Measurements from ENCODE around the gene CAMKK1. TPM values are rescaled to one million over a fixed set of nuclear protein-coding genes. Genes with fewer than 3 reads are reported as not detected.
"Not testable (repeated sequence)": the region's sequence is repeated elsewhere in the genome, so short reads cannot be mapped to it uniquely, and the experiment has no call there.

CAMKK1 gene
- total and polyA plus RNA-seq, 2 donors = 4.9 to 10.8 TPM

- WGBS = 66% methylated on average over 9 of the region's 9 CpGs
- Histone ChIP-seq H3K9me3 (ENCODE audit: control insufficient read depth in 2 of 2, insufficient read depth in 1 of 2, low read length in 1 of 2) (peaks cover 0 to 5% of the 10 kb centered on the region in 2 donors), H3K36me3 (ENCODE audit: control insufficient read depth in 2 of 2, insufficient read depth in 2 of 2, low read length in 1 of 2) (peaks cover 6 to 10% of the 10 kb centered on the region in 2 donors), H3K4me3 (ENCODE audit: low read length in 2 of 2) (no peak overlapping the region), H3K27ac (ENCODE audit: low read depth in 1 of 2, low read length in 1 of 2) (no peak overlapping the region), H3K27me3 (ENCODE audit: control insufficient read depth in 2 of 2, insufficient read depth in 1 of 2, low read length in 1 of 2) (peaks cover 0 to 9% of the 10 kb centered on the region in 2 donors), H3K4me1 (ENCODE audit: control insufficient read depth in 2 of 2, insufficient read depth in 2 of 2, low read length in 2 of 2) (peaks cover 4 to 24% of the 10 kb centered on the region in 2 donors)
- no peak for DNase-seq (ENCODE audit: low read depth in 6 of 9, low spot score in 9 of 9)
Observed at GRCh38 chr17:3848229-3848835, 44.5 kb downstream of the CAMKK1 start.

GRCh38 chr17:3847165-3847670 is 45.6 kb downstream of the CAMKK1 start:
- H3K9me3 ChIP-seq (ENCODE audit: control insufficient read depth in 2 of 2, insufficient read depth in 1 of 2, low read length in 1 of 2) = peaks cover 0 to 5% of the 10 kb centered on the region in 2 donors
- WGBS = 99% methylated on average over 9 of the region's 9 CpGs
- H3K36me3 ChIP-seq (ENCODE audit: control insufficient read depth in 2 of 2, insufficient read depth in 2 of 2, low read length in 1 of 2) = peaks cover 16 to 21% of the 10 kb centered on the region in 2 donors
- peaks cover 0 to 7% of the 10 kb centered on the region in 2 donors for H3K27me3 ChIP-seq (ENCODE audit: control insufficient read depth in 2 of 2, insufficient read depth in 1 of 2, low read length in 1 of 2)
- H3K4me1 ChIP-seq (ENCODE audit: control insufficient read depth in 2 of 2, insufficient read depth in 2 of 2, low read length in 2 of 2) = peaks cover 4 to 24% of the 10 kb centered on the region in 2 donors
- H3K27ac ChIP-seq (ENCODE audit: low read depth in 1 of 2, low read length in 1 of 2) = no peak overlapping the region
- DNase-seq (ENCODE audit: low read depth in 6 of 9, low spot score in 9 of 9) = no peak
- H3K4me3 ChIP-seq (ENCODE audit: low read length in 2 of 2) = no peak overlapping the region

GRCh38 chr17:3846437-3847164 is 46.3 kb downstream of the CAMKK1 start:
- H3K27ac ChIP-seq (ENCODE audit: low read depth in 1 of 2, low read length in 1 of 2) = no peak overlapping the region
- peaks cover 0 to 5% of the 10 kb centered on the region in 2 donors for H3K9me3 ChIP-seq (ENCODE audit: control insufficient read depth in 2 of 2, insufficient read depth in 1 of 2, low read length in 1 of 2)
- H3K4me1 ChIP-seq (ENCODE audit: control insufficient read depth in 2 of 2, insufficient read depth in 2 of 2, low read length in 2 of 2) = peaks cover 4 to 24% of the 10 kb centered on the region in 2 donors
- DNase-seq (ENCODE audit: low read depth in 6 of 9, low spot score in 9 of 9) = no peak
- peaks cover 0 to 7% of the 10 kb centered on the region in 2 donors for H3K27me3 ChIP-seq (ENCODE audit: control insufficient read depth in 2 of 2, insufficient read depth in 1 of 2, low read length in 1 of 2)
- WGBS = 52% methylated on average over 17 of the region's 17 CpGs
- peaks cover 20 to 25% of the 10 kb centered on the region in 2 donors for H3K36me3 ChIP-seq (ENCODE audit: control insufficient read depth in 2 of 2, insufficient read depth in 2 of 2, low read length in 1 of 2)
- H3K4me3 ChIP-seq (ENCODE audit: low read length in 2 of 2) = peak overlapping the region in 1 of 2 donors; percentile 98

- peaks cover 23 to 32% of the 10 kb centered on the region in 2 donors for H3K36me3 ChIP-seq (ENCODE audit: control insufficient read depth in 2 of 2, insufficient read depth in 2 of 2, low read length in 1 of 2)
- H3K4me1 ChIP-seq (ENCODE audit: control insufficient read depth in 2 of 2, insufficient read depth in 2 of 2, low read length in 2 of 2) = peaks cover 4 to 24% of the 10 kb centered on the region in 2 donors
- peak within 1 kb of the TSS; percentile 71 to 89 for H3K27ac ChIP-seq (ENCODE audit: low read depth in 1 of 2, low read length in 1 of 2)
- peak; percentile 74 to 97 (median 93) for DNase-seq (ENCODE audit: low read depth in 6 of 9, low spot score in 9 of 9)
- H3K4me3 ChIP-seq (ENCODE audit: low read length in 2 of 2) = peak within 1 kb of the TSS; percentile 98
- peaks cover 0 to 7% of the 10 kb centered on the region in 2 donors for H3K27me3 ChIP-seq (ENCODE audit: control insufficient read depth in 2 of 2, insufficient read depth in 1 of 2, low read length in 1 of 2)
- peaks cover 0 to 5% of the 10 kb centered on the region in 2 donors for H3K9me3 ChIP-seq (ENCODE audit: control insufficient read depth in 2 of 2, insufficient read depth in 1 of 2, low read length in 1 of 2)
- under 1% methylated on average over 76 of the region's 76 CpGs for WGBS
Observed at GRCh38 chr17:3845621-3846436, 47.0 kb downstream of the CAMKK1 start, which contains the start of gene NCBP3. TSS of gene NCBP3 (minus strand) at chr17:3846246. CDS start at chr17:3846223, 23 bp downstream.

GRCh38 chr17:3845291-3845620 is 47.6 kb downstream of the CAMKK1 start:
- peaks cover 4 to 24% of the 10 kb centered on the region in 2 donors for H3K4me1 ChIP-seq (ENCODE audit: control insufficient read depth in 2 of 2, insufficient read depth in 2 of 2, low read length in 2 of 2)
- H3K36me3 ChIP-seq (ENCODE audit: control insufficient read depth in 2 of 2, insufficient read depth in 2 of 2, low read length in 1 of 2) = peaks cover 29 to 38% of the 10 kb centered on the region in 2 donors
- peak in 2 of 9 donors; percentile 4 to 13 for DNase-seq (ENCODE audit: low read depth in 6 of 9, low spot score in 9 of 9)
- peak overlapping the region; percentile 98 for H3K4me3 ChIP-seq (ENCODE audit: low read length in 2 of 2)
- WGBS = 0% methylated on average over 8 of the region's 8 CpGs
- H3K27ac ChIP-seq (ENCODE audit: low read depth in 1 of 2, low read length in 1 of 2) = peak overlapping the region; percentile 21 to 71
- peaks cover 0 to 4% of the 10 kb centered on the region in 2 donors for H3K27me3 ChIP-seq (ENCODE audit: control insufficient read depth in 2 of 2, insufficient read depth in 1 of 2, low read length in 1 of 2)
- peaks cover 0 to 5% of the 10 kb centered on the region in 2 donors for H3K9me3 ChIP-seq (ENCODE audit: control insufficient read depth in 2 of 2, insufficient read depth in 1 of 2, low read length in 1 of 2)

GRCh38 chr17:3844556-3844955 is 48.3 kb downstream of the CAMKK1 start:
- H3K9me3 ChIP-seq (ENCODE audit: control insufficient read depth in 2 of 2, insufficient read depth in 1 of 2, low read length in 1 of 2); H3K27ac ChIP-seq (ENCODE audit: low read depth in 1 of 2, low read length in 1 of 2); DNase-seq (ENCODE audit: low read depth in 6 of 9, low spot score in 9 of 9); H3K27me3 ChIP-seq (ENCODE audit: control insufficient read depth in 2 of 2, insufficient read depth in 1 of 2, low read length in 1 of 2): not testable (repeated sequence)
- Histone ChIP-seq H3K4me3 (ENCODE audit: low read length in 2 of 2) (peak overlapping the region in 1 of 2 donors; percentile 98), H3K4me1 (ENCODE audit: control insufficient read depth in 2 of 2, insufficient read depth in 2 of 2, low read length in 2 of 2) (peaks cover 4 to 24% of the 10 kb centered on the region in 2 donors), H3K36me3 (ENCODE audit: control insufficient read depth in 2 of 2, insufficient read depth in 2 of 2, low read length in 1 of 2) (peaks cover 35 to 45% of the 10 kb centered on the region in 2 donors)
- WGBS = 97% methylated on average over 19 of the region's 19 CpGs

GRCh38 chr17:3843935-3844516 is 48.8 kb downstream of the CAMKK1 start:
- peak in 8 of 9 donors; percentile 19 to 71 (median 46) for DNase-seq (ENCODE audit: low read depth in 6 of 9, low spot score in 9 of 9)
- Histone ChIP-seq H3K27me3 (ENCODE audit: control insufficient read depth in 2 of 2, insufficient read depth in 1 of 2, low read length in 1 of 2) (peaks cover 0 to 4% of the 10 kb centered on the region in 2 donors), H3K36me3 (ENCODE audit: control insufficient read depth in 2 of 2, insufficient read depth in 2 of 2, low read length in 1 of 2) (peaks cover 40 to 50% of the 10 kb centered on the region in 2 donors), H3K4me1 (ENCODE audit: control insufficient read depth in 2 of 2, insufficient read depth in 2 of 2, low read length in 2 of 2) (peaks cover 4 to 24% of the 10 kb centered on the region in 2 donors), H3K4me3 (ENCODE audit: low read length in 2 of 2) (no peak overlapping the region), H3K9me3 (ENCODE audit: control insufficient read depth in 2 of 2, insufficient read depth in 1 of 2, low read length in 1 of 2) (peaks cover 0 to 5% of the 10 kb centered on the region in 2 donors), H3K27ac (ENCODE audit: low read depth in 1 of 2, low read length in 1 of 2) (no peak overlapping the region)
- WGBS = 40% methylated on average over 3 of the region's 3 CpGs

- 95% methylated on average over 12 of the region's 12 CpGs for WGBS
- Histone ChIP-seq H3K27me3 (ENCODE audit: control insufficient read depth in 2 of 2, insufficient read depth in 1 of 2, low read length in 1 of 2) (no peaks in the 10 kb centered on the region), H3K36me3 (ENCODE audit: control insufficient read depth in 2 of 2, insufficient read depth in 2 of 2, low read length in 1 of 2) (peaks cover 78 to 82% of the 10 kb centered on the region in 2 donors), H3K4me1 (ENCODE audit: control insufficient read depth in 2 of 2, insufficient read depth in 2 of 2, low read length in 2 of 2) (no peaks in the 10 kb centered on the region), H3K4me3 (ENCODE audit: low read length in 2 of 2) (no peak overlapping the region), H3K27ac (ENCODE audit: low read depth in 1 of 2, low read length in 1 of 2) (peak overlapping the region in 1 of 2 donors; percentile 31), H3K9me3 (ENCODE audit: control insufficient read depth in 2 of 2, insufficient read depth in 1 of 2, low read length in 1 of 2) (no peaks in the 10 kb centered on the region)
- no peak for DNase-seq (ENCODE audit: low read depth in 6 of 9, low spot score in 9 of 9)
Observed at GRCh38 chr17:3838206-3838605, 54.6 kb downstream of the CAMKK1 start.
